NOMO-1 (cell line): Measurements from ENCODE around the gene LRFN5.
"Not testable (repeated sequence)": the region's sequence is repeated elsewhere in the genome, so short reads cannot be mapped to it uniquely, and the experiment has no call there.

Source experiments
- DNase-seq, 2 experiments: peaks; one replicate each; lab custom pipeline; 2025; ENCODE audit not compliant: unreplicated experiment in 2 of 2; lab: John Stamatoyannopoulos, UW

Gene LRFN5

DNA sequence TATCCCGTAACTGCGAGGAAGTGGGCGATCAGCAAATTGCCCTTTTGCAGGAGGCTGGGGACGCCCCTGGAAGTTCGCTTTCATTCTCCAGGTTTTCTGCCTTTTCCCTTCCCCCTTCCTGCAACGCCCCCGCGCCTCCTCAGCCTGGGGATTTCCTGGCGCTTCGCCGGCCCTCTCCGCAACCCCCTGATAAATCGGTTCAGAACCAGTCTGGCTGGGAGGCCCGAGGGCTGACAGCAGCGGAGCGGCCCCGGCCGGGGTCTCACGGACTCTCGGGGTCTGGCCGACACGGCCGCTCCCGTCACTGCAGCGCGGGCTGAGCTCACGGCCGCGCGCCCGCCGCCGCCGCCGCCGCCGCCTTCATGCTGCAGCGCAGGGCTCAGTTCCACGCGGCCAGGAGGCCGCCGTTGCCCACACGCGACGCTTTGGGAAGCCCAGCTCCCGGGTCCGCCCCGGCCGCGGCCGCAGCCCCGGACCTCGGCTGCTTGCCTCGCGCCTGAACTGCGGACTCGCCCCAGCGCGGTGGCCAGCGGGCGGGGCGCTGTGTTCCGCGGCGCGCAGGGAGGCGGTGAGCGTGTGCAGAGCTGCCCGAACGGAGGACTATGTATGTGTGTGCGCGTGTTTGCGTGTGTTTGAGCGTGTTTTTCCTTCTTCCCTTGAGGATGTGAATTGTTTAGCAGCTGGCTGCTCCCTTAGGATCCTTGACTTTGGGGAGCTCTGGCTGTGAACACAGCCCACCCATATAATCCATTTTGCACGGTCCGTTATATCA, at the start of gene LRFN5:
Gene LRFN5 (plus strand): TSS at position 345 of the 772 bp plus-strand sequence.
- no peak for DNase-seq

DNA sequence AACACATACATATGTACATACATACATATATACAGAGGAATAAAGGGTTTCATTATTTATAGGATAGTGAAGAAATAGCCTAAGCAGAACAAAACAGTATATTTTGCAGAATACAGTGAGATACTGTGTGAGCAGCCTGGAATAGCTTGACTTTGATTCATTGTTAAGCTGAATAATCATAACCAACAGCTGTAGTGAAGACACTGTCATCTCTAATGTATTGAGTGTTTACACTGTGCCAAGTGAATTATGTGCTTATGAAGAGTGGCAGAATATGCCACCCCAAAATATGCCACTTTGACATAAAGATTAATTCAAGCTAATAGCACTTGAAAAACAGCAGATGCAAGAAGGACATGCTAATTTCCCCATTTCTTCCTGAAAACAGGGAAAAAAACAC, 48.2 kb upstream of the LRFN5 start:
- DNase-seq: no peak

DNA sequence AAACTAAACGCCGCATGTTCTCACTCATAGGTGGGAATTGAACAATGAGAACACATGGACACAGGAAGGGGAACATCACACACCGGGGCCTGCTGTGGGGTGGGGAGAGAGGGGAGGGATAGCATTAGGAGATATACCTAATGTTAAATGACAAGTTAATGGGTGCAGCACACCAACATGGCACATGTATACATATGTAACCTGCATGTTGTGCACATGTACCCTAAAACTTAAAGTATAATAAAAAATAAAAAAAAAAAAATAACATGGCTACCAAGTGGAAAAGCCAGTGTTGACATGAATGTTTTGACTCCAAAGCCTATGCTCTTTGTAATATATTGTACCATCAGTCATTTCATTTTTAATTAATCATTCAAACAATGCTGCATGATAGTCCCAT, 39.8 kb upstream of the LRFN5 start:
- DNase-seq: not testable (repeated sequence)

DNA sequence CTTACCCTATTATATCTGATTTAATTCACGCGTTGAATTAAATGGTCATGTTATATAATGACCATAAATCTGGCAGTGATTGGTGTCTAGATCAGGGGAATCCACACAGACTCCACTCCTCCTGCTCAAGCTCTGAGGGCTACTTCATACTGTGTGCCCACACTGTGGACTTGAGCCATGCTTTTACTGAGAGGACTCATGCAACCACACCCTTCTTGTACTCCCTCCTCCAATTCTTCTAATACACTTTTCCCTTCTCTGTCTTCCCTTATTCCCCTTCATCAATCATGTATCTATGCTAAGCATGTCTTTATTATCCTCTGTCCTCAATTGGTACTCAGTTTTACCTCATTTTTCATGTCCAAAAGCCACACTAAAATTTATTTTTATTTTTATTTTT, 37.7 kb upstream of the LRFN5 start:
- DNase-seq: no peak

DNA sequence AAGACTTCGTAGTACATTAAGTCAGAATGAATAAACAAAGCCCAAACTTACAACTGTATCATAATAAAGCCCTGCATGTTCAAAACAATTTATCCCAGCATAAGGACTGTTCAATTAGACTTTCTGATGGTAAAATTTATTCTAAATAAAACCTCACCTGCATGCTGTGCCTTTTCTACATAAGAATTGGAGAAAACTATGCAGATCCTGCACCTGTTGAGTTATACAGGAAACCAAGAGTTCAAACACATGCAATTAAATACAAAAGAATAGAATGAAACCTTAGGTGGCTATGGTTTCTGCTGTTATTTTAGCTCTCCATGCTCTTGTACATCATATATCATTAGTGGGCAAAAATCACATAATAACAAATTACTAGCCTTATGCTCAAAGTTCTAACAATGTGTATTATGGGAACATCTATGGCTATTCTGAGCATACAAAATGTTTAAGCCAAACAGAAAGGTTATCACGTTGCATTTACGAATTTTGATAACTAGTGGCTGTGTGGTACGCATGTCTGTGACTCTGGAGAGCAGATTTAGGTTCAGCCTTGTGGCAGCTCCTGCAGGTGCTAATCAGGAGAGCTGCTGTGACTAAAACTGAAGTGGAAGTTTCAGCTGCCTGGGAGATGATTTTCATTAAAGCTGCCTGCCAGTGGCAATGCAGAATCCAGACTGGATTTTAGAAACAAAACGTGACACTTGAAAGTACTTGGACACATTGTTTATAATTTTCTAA, 36.1 kb upstream of the LRFN5 start:
- no peak for DNase-seq

DNA sequence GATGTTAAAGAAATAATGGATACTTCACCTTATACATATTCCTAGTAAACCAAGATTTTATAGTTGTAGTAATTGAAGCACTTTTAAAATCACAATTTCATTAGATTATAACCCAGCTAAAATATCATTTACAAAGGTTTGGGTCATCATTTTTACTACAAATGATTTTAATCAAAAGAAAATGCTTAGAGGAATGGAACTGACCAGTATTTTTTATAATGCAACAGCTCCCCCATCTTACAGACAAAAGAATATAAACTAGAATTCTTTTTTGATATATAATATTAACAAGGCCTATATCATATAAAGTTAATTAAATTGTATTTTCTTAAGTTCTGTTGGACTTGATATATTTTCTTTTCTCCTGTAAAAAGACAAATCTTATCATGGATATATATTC, 20.4 kb upstream of the LRFN5 start:
- no peak for DNase-seq

DNA sequence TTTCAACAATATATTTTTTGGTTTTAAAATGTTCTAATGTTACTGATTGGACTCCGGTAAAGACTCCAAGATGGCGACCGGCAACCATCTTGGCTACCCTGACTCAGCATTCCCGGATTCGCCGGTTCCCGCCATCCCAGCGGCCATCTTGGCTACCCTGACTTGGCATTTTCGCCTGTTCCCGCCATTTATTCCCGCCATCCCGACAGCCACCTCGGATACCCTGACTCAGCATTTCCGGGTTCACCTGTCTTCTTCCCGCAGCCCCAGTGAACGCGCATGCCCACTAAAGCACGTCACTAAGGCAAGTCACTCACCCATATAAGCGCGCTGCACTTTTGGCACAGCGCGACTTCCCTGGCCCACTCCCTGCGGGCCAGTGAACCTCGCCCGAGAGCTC, 9.0 kb upstream of the LRFN5 start:
- no peak for DNase-seq

DNA sequence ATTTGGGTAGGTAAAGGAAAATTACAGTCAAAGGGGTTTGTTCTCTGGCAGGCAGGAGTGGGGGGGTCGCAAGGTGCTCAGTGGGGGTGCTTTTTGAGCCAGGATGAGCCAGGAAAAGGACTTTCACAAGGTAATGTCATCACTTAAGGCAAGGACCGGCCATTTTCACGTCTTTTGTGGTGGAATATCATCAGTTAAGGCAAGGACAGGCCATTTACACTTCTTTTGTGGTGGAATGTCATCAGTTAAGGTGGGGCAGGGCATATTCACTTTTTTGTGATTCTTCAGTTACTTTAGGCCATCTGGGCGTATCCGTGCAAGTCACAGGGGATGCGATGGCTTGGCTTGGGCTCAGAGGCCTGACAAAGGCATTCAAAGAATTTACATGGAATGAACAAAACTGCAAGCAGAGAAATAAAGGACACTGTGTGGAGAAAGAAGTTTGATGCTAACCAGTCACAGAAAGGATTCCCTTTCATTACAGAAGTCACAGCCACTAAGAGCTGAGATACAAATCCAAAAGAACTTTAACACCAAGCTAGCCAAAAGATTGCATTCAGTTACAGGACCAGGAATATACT, 6.8 kb upstream of the LRFN5 start:
- not testable (repeated sequence) for DNase-seq

DNA sequence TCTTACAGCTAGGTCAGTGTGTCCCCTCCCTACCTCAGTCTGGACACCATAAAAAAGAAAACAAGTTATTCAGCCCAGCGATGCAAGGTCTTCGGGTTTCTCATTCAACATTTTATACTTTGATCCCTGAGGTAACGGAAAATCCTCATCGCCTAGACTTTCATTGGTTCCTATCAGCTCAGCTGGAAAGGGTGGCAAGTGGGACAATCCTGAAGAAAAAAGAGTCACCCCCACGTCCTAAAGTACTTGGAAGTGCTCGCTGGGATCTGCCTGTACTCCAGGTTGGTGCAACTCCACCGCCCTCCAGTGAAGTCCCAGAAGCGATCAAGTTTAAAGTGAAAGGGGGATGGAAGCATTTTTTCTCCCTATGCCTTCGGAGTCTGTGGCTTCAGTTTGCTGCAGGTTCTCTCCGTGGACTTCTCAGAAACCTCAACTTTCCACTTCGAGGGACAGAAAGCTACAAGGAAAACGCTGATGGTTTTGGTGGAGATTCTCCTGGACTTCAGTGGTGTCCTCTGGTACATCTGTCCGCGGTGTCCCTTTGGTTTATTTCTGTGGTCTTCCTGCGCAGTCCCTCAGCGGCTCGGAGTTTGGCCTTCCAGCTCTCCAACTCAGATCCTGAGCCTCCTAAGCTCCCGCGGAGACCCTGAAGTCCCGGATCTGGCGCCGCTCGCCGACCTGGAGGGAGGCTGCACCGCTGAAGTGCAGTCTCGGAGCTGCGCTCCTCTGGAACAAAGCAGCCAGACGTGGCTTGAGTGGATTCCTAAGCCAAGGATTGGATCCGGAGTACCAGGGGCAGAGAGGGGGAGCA, 1.8 kb upstream of the LRFN5 start:
- DNase-seq: no peak

DNA sequence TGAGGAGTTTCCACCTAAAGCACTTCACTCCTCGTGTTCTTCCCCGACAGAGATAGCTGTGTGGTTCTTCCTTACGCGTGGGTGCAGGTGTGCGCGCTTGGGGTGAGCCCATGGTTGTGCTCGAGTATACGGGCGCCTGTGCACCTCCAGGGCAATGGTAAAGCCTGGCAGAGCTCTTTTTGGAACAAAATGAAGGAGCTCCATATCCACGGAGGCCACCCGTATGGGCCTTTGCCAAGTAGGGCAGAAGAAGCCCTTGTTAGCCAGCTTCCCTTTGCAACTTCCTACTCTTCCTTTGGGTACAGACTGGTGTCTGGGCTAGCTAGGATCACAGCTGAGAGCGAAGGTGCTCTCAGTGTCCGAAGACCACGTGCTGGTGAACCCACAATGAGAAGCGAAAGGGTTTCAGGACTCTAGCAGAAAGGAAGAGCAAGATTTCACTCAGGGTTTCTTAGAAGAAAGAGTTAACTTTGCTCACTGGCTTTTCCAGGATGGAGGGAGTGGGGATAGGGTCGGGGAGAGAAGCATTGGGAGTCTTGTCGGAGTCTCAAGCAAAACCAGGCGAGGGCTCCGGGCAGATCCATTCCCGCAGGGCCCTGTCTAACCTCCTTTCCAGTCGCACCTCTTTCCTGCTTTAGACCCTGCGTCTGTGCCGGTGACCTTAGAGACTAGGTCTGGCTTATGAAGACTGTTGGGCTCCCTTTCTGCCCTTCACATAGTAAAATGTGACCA, 960 bp upstream of the LRFN5 start:
- DNase-seq: no peak

DNA sequence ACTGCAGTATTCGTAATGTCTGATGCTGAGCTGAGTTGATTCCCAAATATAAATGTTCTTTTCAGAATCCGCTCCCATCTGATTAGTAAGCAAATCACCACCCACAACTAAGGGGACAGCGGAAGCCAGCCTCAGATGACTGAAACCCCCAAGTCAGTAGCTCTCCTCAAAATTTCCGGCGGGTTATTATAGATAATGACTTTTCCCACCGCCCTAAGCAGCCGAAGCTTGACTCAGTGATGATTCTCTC, 469 bp upstream of the LRFN5 start:
- no peak for DNase-seq

DNA sequence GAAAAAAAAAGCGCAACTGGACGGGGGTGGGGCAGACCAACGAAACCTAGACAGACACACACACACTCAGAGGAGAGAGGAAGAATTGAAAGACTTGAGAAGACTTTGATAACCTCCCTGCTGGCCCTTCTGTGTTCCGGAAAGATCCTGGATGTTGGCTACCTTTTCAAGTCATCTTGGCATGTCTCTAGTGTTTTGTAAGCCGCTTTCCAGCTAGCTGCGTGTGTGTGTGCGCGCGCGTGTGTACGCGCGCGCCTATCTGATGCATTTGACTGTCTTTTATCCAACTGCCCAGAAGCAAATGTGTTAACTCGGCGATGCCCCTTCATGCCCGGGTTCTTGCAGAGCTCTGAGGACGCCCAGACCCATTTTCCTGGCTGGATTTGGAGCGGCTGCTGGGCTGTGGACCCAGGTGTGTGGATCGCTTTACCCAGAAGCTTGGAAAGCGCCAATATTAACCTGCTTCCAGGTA, 664 bp downstream of the LRFN5 start:
- no peak for DNase-seq

DNA sequence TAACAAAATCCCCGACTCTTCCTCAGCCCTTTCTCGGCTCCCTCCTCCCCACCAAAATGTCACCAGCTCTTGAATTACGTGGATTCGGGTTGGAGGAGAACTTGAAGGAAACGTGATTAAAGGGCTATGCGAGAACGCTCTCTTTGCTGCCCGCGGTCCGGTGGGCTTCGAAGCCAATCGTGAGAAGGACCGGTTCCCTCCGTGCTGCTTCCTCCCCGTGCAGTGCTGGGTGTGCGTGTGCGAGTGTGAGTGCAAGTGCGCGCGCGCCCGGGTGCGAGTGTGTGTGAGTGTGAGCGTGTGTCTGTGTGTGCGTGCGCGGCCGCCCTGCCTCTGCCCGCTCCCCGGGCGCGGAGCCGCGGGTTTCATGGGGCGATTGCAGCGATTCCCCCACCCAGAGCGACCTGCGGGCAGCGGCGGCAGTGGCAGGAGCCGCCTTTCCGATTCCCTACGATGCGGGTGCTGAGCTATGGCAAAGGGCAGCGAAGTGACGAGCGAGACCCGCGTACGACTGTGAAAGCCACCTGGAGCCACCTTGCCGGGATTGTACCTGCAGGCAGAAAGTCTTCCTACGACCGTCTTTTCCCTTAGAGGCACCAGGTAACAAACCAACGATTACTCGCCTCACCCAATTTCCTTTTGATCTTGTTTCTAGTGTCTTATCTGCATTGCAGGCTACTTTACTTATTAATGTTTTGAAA, 1.4 kb downstream of the LRFN5 start:
- no peak for DNase-seq

DNA sequence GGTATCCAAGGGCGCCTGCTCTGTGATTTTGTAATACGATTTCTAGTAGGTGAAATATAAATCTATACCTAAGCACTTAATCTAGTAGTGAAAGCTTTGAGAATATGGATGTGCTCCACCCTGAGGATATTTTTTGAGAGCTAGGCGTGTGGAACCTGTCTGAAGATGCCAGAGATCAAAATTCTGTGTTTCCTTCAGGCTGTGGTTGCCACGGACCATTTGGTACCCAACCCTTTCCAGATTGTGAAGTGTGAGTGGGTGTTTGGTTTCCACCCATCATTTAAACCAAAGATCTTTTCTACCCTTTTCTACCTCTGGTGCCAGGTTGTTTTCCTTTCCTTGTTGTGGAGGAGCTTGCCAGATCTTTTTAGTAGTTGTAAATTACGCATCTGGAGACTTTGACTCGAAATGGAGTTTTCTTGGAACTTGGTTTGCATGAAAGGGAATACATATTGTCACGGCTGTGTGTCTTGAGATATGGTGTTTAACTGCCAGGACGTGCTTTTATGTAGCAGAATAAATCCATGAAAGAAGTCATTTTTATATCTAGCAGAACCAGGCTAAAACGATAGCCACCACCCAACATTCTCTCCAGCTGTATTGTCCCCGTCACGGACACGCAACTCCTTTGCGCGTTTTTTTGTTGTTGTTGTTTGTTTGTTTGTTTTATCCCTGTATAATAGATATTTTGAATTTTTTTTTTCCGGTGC, 2.2 kb downstream of the LRFN5 start:
- no peak for DNase-seq

DNA sequence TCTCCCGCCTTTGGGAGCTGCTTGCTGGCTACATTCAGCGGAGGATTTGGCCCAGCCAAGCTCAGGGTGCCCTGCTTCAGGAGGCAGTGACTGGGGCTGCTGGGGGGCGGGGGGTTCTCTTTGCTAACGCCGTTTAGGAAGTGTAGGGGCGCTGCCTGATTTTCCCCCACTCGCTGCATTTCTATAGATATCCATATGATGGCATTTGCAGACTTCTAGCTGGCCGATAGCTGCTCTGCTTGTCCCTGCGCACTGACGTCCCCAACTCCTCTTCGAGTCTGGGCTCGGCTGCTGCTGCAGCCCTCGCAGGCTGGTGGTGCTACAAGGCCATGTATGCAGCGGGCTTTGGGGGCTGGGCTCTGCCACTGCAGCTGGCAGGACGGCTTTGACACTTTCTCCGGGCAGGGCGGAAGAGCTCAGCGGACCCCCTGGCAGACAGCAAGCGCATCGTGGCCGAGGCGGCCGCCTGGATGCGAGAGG, 3.1 kb downstream of the LRFN5 start:
- no peak for DNase-seq

DNA sequence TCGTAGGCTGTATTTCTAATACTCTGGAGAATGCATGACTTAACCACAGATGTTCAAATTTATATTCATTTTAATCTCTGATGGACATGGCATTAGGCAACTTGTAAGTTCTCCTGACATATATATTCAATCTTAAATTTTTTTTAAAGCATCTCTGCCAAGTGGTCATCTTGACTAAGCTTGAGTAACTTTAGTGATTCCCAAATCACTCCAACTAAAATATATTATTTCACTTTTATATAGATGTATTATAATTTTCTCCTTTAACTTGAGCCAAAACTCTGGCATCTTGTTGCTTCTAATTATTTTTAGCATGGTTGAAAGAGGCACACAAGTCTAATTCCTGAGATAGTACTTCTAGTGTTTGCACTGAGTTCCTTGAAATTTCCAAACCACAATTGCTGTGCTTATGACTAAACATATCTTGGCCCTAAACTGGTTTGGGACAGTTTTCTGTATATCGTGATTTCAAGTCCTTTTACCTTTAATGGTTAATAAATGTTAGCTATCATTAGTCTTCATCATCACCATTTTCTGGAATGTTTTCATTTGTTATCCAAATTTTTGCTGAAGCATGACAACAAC, 8.4 kb downstream of the LRFN5 start:
- no peak for DNase-seq

DNA sequence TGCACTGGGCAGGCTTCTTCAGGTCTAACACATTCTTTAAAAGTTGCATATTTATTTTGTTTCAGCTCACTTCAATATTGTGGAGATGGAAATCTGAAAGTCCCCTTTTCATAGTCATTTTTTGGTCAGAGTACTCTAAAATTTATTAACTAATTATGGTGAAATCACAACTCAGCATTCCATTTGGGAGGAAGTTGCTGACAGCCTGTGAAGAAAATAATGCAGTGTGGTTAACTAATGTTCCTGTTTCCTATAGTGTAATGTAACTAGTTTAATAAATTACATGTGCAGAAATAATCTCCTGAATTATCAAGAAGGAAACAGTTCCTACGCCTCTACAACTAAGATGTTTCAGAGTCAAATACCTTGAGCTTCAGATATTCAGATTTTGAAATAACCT, 17.1 kb downstream of the LRFN5 start:
- DNase-seq: no peak

DNA sequence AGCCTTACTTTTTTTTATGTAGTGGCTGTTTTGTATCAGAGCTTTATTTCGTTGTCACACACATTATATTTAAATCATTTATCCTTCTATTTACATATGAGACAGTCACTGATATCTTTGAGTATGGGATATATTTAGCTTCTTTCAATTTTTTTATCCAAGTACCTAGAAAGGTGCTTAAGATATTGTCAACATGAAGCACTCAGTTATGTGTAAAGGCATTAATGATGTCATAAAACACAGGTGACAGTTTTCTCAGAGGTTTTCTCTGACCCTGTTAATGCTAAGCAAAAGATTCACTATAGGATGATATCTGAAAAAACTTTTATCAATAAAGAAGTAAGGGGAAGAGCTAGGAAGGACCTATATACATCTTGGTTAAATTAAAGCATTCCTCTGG, 23.2 kb downstream of the LRFN5 start:
- no peak for DNase-seq

DNA sequence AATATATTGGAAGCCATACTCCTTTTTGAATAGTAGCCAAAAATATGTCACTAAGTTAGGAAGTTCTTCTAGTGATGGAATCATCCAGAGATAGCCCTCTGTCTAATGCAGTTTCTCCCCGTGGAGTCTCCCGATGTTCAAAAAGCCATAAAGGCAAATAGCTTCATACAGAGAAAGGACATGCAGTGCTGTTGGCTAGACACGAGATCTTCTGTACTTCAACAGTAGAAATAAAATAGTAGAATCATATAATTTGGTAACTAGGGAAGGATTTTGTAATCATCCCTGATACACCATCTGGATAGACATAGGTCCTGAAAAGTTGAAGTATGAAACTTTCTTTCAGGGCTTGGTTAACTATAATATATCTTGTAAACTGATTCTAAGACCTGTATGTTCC, 27.6 kb downstream of the LRFN5 start:
- no peak for DNase-seq
